ENCODE measurements around the gene EHBP1.
A peak's percentile ranks its signal among the peaks of the same experiment; 100 is the strongest.

The EHBP1 gene

GRCh38 chr2:63000801-63001200, 295.3 kb downstream of the EHBP1 start:
- CTCF ChIA-PET = interaction anchor here (0.5 kb wide), 2 partner anchors 9 to 267 kb away, joined by 3 to 4 read pairs; no protein-coding TSS in a partner anchor

GRCh38 chr2:63001576-63001975, 296.1 kb downstream of the EHBP1 start:
- no peak overlapping the region for H3K27ac ChIP-seq
- TF ChIP-seq, protein P1, sequence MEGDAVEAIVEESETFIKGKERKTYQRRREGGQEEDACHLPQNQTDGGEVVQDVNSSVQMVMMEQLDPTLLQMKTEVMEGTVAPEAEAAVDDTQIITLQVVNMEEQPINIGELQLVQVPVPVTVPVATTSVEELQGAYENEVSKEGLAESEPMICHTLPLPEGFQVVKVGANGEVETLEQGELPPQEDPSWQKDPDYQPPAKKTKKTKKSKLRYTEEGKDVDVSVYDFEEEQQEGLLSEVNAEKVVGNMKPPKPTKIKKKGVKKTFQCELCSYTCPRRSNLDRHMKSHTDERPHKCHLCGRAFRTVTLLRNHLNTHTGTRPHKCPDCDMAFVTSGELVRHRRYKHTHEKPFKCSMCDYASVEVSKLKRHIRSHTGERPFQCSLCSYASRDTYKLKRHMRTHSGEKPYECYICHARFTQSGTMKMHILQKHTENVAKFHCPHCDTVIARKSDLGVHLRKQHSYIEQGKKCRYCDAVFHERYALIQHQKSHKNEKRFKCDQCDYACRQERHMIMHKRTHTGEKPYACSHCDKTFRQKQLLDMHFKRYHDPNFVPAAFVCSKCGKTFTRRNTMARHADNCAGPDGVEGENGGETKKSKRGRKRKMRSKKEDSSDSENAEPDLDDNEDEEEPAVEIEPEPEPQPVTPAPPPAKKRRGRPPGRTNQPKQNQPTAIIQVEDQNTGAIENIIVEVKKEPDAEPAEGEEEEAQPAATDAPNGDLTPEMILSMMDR (conservative IDR thresholded peaks at IDR 0.05; ENCODE audit: low read depth) = no peak
- POLR2A ChIA-PET (ENCODE audit: low non-redundant PET) = no interaction called here
- CTCF ChIA-PET = no interaction called here
- DNase-seq (ENCODE audit: low spot score) = no peak

More at GRCh38 chr2:63000801-63001200, 295.3 kb downstream of the EHBP1 start:
- DNase-seq (ENCODE audit: low spot score) = no peak
- POLR2A ChIA-PET (ENCODE audit: low non-redundant PET) = no interaction called here
- H3K27ac ChIP-seq = peak overlapping the region; percentile 76; the same call in 1 of the 2 replicates
- TF ChIP-seq, protein P1 (conservative IDR thresholded peaks at IDR 0.05; ENCODE audit: low read depth) = no peak

DNA sequence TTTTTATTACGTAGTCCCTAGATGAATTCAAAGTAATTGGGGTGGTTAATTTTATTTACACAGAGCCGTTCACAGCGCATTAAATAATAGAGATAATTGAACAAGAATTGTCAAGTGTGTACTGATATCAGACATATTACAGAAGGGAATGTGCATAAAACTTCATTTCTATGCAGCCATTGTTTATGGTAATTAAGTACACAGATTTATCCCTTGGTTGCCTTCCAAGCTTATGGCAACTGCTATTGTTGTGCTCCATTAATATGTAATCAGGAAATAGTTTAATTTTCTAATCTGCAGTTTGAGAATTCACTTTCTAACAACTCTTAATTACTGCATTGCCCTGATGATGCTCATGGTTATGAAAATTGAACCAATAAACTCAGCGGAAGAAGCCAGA, 297.8 kb downstream of the EHBP1 start:
- TF ChIP-seq, protein P1 (conservative IDR thresholded peaks at IDR 0.05; ENCODE audit: low read depth) = no peak
- no peak overlapping the region for H3K27ac ChIP-seq
- no peak for DNase-seq (ENCODE audit: low spot score)
- ChIA-PET CTCF (no interaction called here), POLR2A (ENCODE audit: low non-redundant PET) (no interaction called here)

DNA sequence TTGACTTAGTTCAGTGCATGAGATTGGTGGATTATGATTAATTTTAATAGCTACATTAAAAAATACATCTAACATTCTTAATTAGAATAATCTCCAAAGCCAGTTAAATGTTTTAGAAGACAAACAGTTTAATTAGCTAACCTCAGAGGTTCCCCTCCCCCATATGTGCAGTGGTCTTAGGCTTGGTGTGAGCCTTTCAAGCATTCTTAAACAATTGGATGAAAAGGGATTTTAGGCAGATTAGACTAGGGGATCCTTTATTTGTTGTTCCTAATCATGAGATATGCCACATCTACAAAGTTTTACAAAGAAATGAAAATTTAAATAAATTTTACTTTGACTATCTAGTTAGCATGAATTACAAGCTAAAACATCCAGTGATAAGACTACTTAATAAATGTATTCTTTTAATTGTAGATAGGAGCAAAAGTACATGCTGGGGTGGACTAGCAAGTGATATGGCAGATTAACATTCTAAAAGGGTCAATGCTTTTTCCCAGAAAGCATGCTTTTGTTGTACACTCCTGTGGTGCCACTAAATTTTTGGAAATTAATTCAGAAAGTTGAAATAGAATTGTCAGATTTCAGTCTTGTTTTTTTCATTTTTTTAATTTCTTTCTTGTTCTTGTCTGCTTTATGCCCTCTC, 302.4 kb downstream of the EHBP1 start:
- ChIA-PET POLR2A (ENCODE audit: low non-redundant PET) (no interaction called here), CTCF (no interaction called here)
- H3K27ac ChIP-seq = no peak overlapping the region
- DNase-seq (ENCODE audit: low spot score) = no peak
- TF ChIP-seq, protein P1 (conservative IDR thresholded peaks at IDR 0.05; ENCODE audit: low read depth) = no peak

- DNase-seq (ENCODE audit: low spot score) = no peak
- CTCF ChIA-PET = no interaction called here
- H3K27ac ChIP-seq = no peak overlapping the region
- TF ChIP-seq, protein P1 (conservative IDR thresholded peaks at IDR 0.05; ENCODE audit: low read depth) = no peak
- POLR2A ChIA-PET (ENCODE audit: low non-redundant PET) = no interaction called here
Observed at GRCh38 chr2:63008838-63009237, 303.3 kb downstream of the EHBP1 start.

DNA sequence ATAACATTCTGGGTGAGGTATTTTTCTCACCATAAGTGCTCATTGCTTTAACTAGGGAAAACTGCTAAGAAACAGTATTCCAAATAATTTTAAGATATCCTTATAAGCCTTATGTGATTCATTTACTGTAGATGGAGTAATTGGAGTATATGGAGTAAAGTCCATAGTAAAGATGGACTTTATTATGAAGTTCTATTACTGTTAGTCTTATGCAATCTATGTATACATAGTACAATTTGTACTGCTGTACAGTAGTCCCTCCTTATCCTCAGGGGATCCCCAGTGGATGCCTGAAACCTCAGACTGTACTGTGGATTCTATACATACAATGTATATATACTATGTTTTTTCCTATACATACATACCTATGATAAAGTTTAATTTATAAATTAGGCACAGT, 304.0 kb downstream of the EHBP1 start:
- ChIA-PET CTCF (no interaction called here), POLR2A (ENCODE audit: low non-redundant PET) (no interaction called here)
- TF ChIP-seq, protein P1 (conservative IDR thresholded peaks at IDR 0.05; ENCODE audit: low read depth) = no peak
- H3K27ac ChIP-seq = no peak overlapping the region
- no peak for DNase-seq (ENCODE audit: low spot score)
